Progenitor cell of endocrine pancreas (in vitro differentiated cells): Measurements from ENCODE around the gene PLAA. TPM values are rescaled to one million over a fixed set of nuclear protein-coding genes. Genes with fewer than 3 reads are reported as not detected.

Source experiments
- DNase-seq: peaks from one replicate; pipeline ENCODE4 v3.0.0; 2021; ENCODE audit warnings: low spot score; ENCODE audit not compliant: unreplicated experiment
- H3K27ac Mint-ChIP-seq: 2 replicates; pipeline ENCODE4 v1.8.0; 2021; ENCODE audit warnings: mild to moderate bottlenecking, moderate library complexity, mixed read lengths
- H3K27me3 Mint-ChIP-seq: 2 replicates; pipeline ENCODE4 v1.8.0; 2021; ENCODE audit warnings: mixed read lengths
- H3K36me3 Mint-ChIP-seq: 2 replicates; pipeline ENCODE4 v1.8.0; 2022; ENCODE audit warnings: mixed read lengths; ENCODE audit not compliant: insufficient read depth
- H3K4me1 Mint-ChIP-seq: 2 replicates; pipeline ENCODE4 v1.8.0; 2021; ENCODE audit warnings: low read depth, mixed read lengths
- H3K4me3 Mint-ChIP-seq: 2 replicates; pipeline ENCODE4 v1.8.0; 2021; ENCODE audit warnings: low read depth, mild to moderate bottlenecking, moderate library complexity, mixed read lengths
- H3K9me3 Mint-ChIP-seq: 2 replicates; pipeline ENCODE4 v1.8.0; 2021; ENCODE audit warnings: low read depth, mixed read lengths
- CTCF ChIP-seq: fragments of 200-600 bp; sonication (generic); IDR thresholded peaks from one replicate; pipeline ENCODE4 v1.5.0; 2021; ENCODE audit warnings: antibody characterized with exemption, mild to moderate bottlenecking; ENCODE audit not compliant: unreplicated experiment
- total RNA-seq: library from RNA; stranded (reverse); gene quantifications from 2 replicates; pipeline ENCODE4 v1.2.1, GENCODE V29; 2021

Gene PLAA
- total RNA-seq, 1 donor from 2014 or later = 46.6 TPM

- Mint-ChIP-seq H3K27me3 (no peaks in the 10 kb centered on the region), H3K9me3 (no peaks in the 10 kb centered on the region), H3K4me3 (no peak overlapping the region), H3K4me1 (peaks cover 16% of the 10 kb centered on the region), H3K36me3 (no peaks in the 10 kb centered on the region), H3K27ac (no peak overlapping the region)
- DNase-seq = no peak
- no peak for TF ChIP-seq CTCF
Observed at GRCh38 chr9:26954050-26954508, 7.0 kb upstream of the PLAA start.

GRCh38 chr9:26951794-26952193 lies 4.8 kb upstream of the PLAA start:
- no peaks in the 10 kb centered on the region for H3K27me3 Mint-ChIP-seq
- no peak overlapping the region for H3K4me3 Mint-ChIP-seq
- no peak for DNase-seq
- H3K27ac Mint-ChIP-seq = no peak overlapping the region
- H3K36me3 Mint-ChIP-seq = no peaks in the 10 kb centered on the region
- no peak for TF ChIP-seq CTCF
- H3K4me1 Mint-ChIP-seq = peaks cover 15% of the 10 kb centered on the region
- H3K9me3 Mint-ChIP-seq = no peaks in the 10 kb centered on the region

GRCh38 chr9:26950521-26950920 lies 3.5 kb upstream of the PLAA start:
- no peaks in the 10 kb centered on the region for H3K36me3 Mint-ChIP-seq
- no peaks in the 10 kb centered on the region for H3K9me3 Mint-ChIP-seq
- no peak for TF ChIP-seq CTCF
- no peak overlapping the region for H3K27ac Mint-ChIP-seq
- no peak for DNase-seq
- H3K4me1 Mint-ChIP-seq = peaks cover 14% of the 10 kb centered on the region
- no peak overlapping the region for H3K4me3 Mint-ChIP-seq
- H3K27me3 Mint-ChIP-seq = no peaks in the 10 kb centered on the region

- DNase-seq = no peak
- H3K4me1 Mint-ChIP-seq = peaks cover 12% of the 10 kb centered on the region
- H3K36me3 Mint-ChIP-seq = no peaks in the 10 kb centered on the region
- H3K9me3 Mint-ChIP-seq = no peaks in the 10 kb centered on the region
- H3K4me3 Mint-ChIP-seq = no peak overlapping the region
- TF ChIP-seq CTCF = no peak
- no peak overlapping the region for H3K27ac Mint-ChIP-seq
- H3K27me3 Mint-ChIP-seq = no peaks in the 10 kb centered on the region
Observed at GRCh38 chr9:26949637-26950069, 2.6 kb upstream of the PLAA start.

- Mint-ChIP-seq H3K36me3 (no peaks in the 10 kb centered on the region), H3K27me3 (no peaks in the 10 kb centered on the region), H3K9me3 (no peaks in the 10 kb centered on the region), H3K4me1 (peaks cover 16% of the 10 kb centered on the region), H3K4me3 (peak overlapping the region; percentile 98), H3K27ac (peak overlapping the region; percentile 100)
- DNase-seq = no peak
- TF ChIP-seq CTCF = no peak
Observed at GRCh38 chr9:26947736-26948135, 694 bp upstream of the PLAA start.
